H1 (cell line): Measurements from ENCODE around the gene IL13. TPM values are rescaled to one million over a fixed set of nuclear protein-coding genes. Genes with fewer than 3 reads are reported as not detected.

Source experiments
- BRCA1 ChIP-seq: IDR thresholded peaks from 2 replicates; pipeline ENCODE4 v1.6.1; 2012; ENCODE audit warnings: low read depth, low read length, improper control_type of control experiment
- FOSL1 ChIP-seq: IDR thresholded peaks from 2 replicates; pipeline ENCODE4 v1.6.1; 2011; ENCODE audit warnings: mild to moderate bottlenecking, low read depth, low read length, moderate library complexity; ENCODE audit not compliant: insufficient read depth
- RNF2 ChIP-seq: fragments of 200-900, 300-1000 bp; sonication (generic); IDR thresholded peaks from 2 replicates; pipeline ENCODE4 v1.7.1; 2016; ENCODE audit warnings: borderline replicate concordance, low read depth, mild to moderate bottlenecking, antibody characterized with exemption, low read length; ENCODE audit not compliant: poor library complexity, severe bottlenecking; ENCODE audit errors: missing control alignments
- polyA plus RNA-seq, 7 experiments: library from polyadenylated mRNA; depleted of rRNA in 3 of 7; stranded (reverse) in 5 of 7; unstranded in 2 of 7; fragments of >200 nt in 5 of 7; fragments of 200-250 nt in 2 of 7; gene quantifications; 1 replicate in 5 of 7; 2 replicates in 1 of 7; 4 replicates in 1 of 7; pipeline versions ENCODE4 v1.2.1 to v1.2.3, GENCODE V29; 2011 to 2013; ENCODE audit warnings: missing spikeins in 2 of 7, mixed read lengths in 2 of 7
- total RNA-seq: library from RNA; stranded (reverse); fragmentation: NEBNext Ultra II Directional; extraction: Animal tissue kit (Norgen Biotek cat#: 25700); gene quantifications from 2 replicates; pipeline ENCODE4 v1.2.1, GENCODE V29; 2021

The IL13 gene
- total and polyA plus RNA-seq, 2 of the 8 experiments (the other 6 are each of a cell fraction or from before 2014, with no cell fraction given) = not detected

DNA sequence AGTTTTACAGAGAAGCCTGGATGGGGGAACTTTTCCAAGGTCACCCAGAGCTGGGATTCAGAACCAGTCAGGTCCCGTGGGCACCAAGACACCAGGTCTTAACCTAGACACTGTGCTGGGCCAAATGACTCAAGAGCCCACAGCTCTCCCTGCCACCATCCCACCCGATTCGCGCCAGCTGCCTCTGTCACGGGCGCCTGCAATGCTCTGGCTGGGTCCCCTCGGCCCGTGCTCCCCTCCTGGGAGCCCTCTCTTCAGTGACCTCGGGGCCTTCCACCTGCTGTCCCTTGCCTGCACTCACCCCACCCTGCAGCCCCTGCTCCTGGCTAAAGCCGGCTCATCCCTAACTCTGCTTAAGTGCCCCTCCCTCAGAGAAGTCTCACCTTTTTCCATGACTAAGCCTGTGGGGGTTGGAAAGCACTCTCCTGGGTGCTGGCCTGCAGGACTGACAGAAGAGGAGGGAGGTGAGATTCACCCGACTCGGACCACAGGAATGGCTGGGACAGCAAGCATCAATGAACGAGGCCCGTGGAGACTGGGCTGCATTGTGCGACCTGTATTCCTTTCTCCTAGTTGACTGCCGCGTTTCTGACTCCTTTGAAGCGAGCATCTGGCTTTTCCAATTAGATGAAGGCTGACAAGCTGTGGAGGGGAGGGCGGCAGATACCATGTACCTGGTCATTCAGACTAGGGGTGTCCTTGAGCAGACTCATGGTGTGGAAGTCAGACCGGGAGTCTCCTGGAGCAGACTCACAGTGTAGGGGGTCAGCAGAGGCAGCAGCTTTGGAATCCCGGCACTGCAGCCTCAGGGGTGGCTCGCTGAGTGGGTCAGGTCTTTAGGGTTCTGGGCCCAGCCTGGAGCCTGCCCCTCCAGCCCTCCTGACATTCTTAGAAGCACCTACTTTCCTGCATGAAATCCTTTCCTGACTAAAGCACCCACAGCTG is 10.1 kb downstream of the IL13 start (continued):
- no peak for TF ChIP-seq FOSL1
- TF ChIP-seq BRCA1 = no peak
- TF ChIP-seq RNF2 = no peak
